ENCODE results near the gene MEX3B. TPM values are rescaled to one million over a fixed set of nuclear protein-coding genes. Genes with fewer than 3 reads are reported as not detected.

Gene MEX3B
- total RNA-seq, 4 donors from 2014 or later = 0.13 to 1.6 (median 1.2) TPM

GRCh38 chr15:82043796-82044372, 1.9 kb downstream of the MEX3B start:
- intact Hi-C loops (cut with DNase I; ENCODE audit: low total_unique reads) = no loop called here
- 28 to 42% methylated on average over 37 to 45 of the region's 51 CpGs for WGBS, 2 donors
- DNase-seq (ENCODE audit: low spot score in 2 of 2) = peak in 1 of 2 donors; percentile 79
- TF ChIP-seq CTCF (IDR thresholded peaks at IDR 0.05) (no peak), POLR2A (IDR thresholded peaks at IDR 0.05) (no peak)
- peak overlapping the region; percentile 67 for H3K4me3 ChIP-seq (ENCODE audit: low read depth, poor library complexity, severe bottlenecking)

GRCh38 chr15:82043130-82043673, 2.6 kb downstream of the MEX3B start:
- no peak for TF ChIP-seq POLR2A (IDR thresholded peaks at IDR 0.05)
- TF ChIP-seq CTCF (IDR thresholded peaks at IDR 0.05) = no peak
- intact Hi-C loops (cut with DNase I; ENCODE audit: low total_unique reads) = no loop called here
- no peak overlapping the region for H3K4me3 ChIP-seq (ENCODE audit: low read depth, poor library complexity, severe bottlenecking)
- 71 to 72% methylated on average over 47 of the region's 47 CpGs for WGBS, 2 donors
- no peak for DNase-seq (ENCODE audit: low spot score in 2 of 2)

GRCh38 chr15:82040862-82041261, 5.0 kb downstream of the MEX3B start:
- intact Hi-C loops (cut with DNase I; ENCODE audit: low total_unique reads) = no loop called here
- DNase-seq (ENCODE audit: low spot score in 2 of 2) = no peak
- TF ChIP-seq CTCF (IDR thresholded peaks at IDR 0.05) (no peak), POLR2A (IDR thresholded peaks at IDR 0.05) (no peak)
- 56 to 58% methylated on average over 4 of the region's 4 CpGs for WGBS, 2 donors
- no peak overlapping the region for H3K4me3 ChIP-seq (ENCODE audit: low read depth, poor library complexity, severe bottlenecking)

GRCh38 chr15:82040390-82040789, 5.4 kb downstream of the MEX3B start:
- DNase-seq (ENCODE audit: low spot score in 2 of 2) = no peak
- no peak overlapping the region for H3K4me3 ChIP-seq (ENCODE audit: low read depth, poor library complexity, severe bottlenecking)
- WGBS, 2 donors = 27% methylated on average over 2 of the region's 2 CpGs
- TF ChIP-seq POLR2A (IDR thresholded peaks at IDR 0.05) = no peak
- no peak for TF ChIP-seq CTCF (IDR thresholded peaks at IDR 0.05)
- intact Hi-C loops (cut with DNase I; ENCODE audit: low total_unique reads) = no loop called here

- 93 to 94% methylated on average over 7 of the region's 7 CpGs for WGBS, 2 donors
- intact Hi-C loops (cut with DNase I; ENCODE audit: low total_unique reads) = no loop called here
- TF ChIP-seq POLR2A (IDR thresholded peaks at IDR 0.05) = no peak
- no peak for TF ChIP-seq CTCF (IDR thresholded peaks at IDR 0.05)
- H3K4me3 ChIP-seq (ENCODE audit: low read depth, poor library complexity, severe bottlenecking) = no peak overlapping the region
- DNase-seq (ENCODE audit: low spot score in 2 of 2) = no peak
Measured at GRCh38 chr15:82039871-82040270, 5.9 kb downstream of the MEX3B start.

- TF ChIP-seq CTCF (IDR thresholded peaks at IDR 0.05) (no peak), POLR2A (IDR thresholded peaks at IDR 0.05) (no peak)
- intact Hi-C loops (cut with DNase I; ENCODE audit: low total_unique reads) = no loop called here
- DNase-seq (ENCODE audit: low spot score in 2 of 2) = no peak
- WGBS, 2 donors = 89 to 90% methylated on average over 7 of the region's 7 CpGs
- H3K4me3 ChIP-seq (ENCODE audit: low read depth, poor library complexity, severe bottlenecking) = no peak overlapping the region
Measured at GRCh38 chr15:82036461-82036860, 9.4 kb downstream of the MEX3B start.
